A673 (cell line): Measurements from ENCODE around the gene ZNF511. TPM values are rescaled to one million over a fixed set of nuclear protein-coding genes. Genes with fewer than 3 reads are reported as not detected.

Experiments
- BruUV-seq: library from RNA; stranded (reverse); fragments of 400-500 nt; replicated peaks from 2 replicates; lab custom pipeline; 2021; lab: Mats Ljungman, UMichigan
- CTCF ChIA-PET: fragments of 300-600 bp; sonication (Branson Sonifier 250); formaldehyde crosslinking; loops from one replicate; lab custom pipeline; 2022; ENCODE audit warnings: antibody characterized with exemption; lab: Charles Lee
- POLR2A ChIA-PET: fragments of 300-600 bp; sonication (Branson Sonifier 250); formaldehyde crosslinking; loops from one replicate; lab custom pipeline; 2022; ENCODE audit warnings: antibody characterized with exemption; ENCODE audit not compliant: low non-redundant PET; lab: Charles Lee
- DNase-seq: peaks from one replicate; pipeline ENCODE4 v3.0.0-alpha.2; 2015; ENCODE audit warnings: low spot score
- H3K27ac ChIP-seq: fragments of 200-600 bp; sonication (generic); 2 replicates; pipeline ENCODE4 v1.5.1; 2016; ENCODE audit warnings: mixed run types, low read depth, mild to moderate bottlenecking, mixed read lengths, antibody characterized with exemption, low read length; ENCODE audit not compliant: poor library complexity, severe bottlenecking
- H3K27me3 ChIP-seq: fragments of 200-600 bp; sonication (generic); replicated peaks from 2 replicates; pipeline ENCODE4 v1.6.1; 2017; ENCODE audit warnings: mixed run types, low read depth, mild to moderate bottlenecking, mixed read lengths, antibody characterized with exemption, low read length; ENCODE audit not compliant: insufficient read depth, poor library complexity
- H3K36me3 ChIP-seq: fragments of 200-600 bp; sonication (generic); 2 replicates; pipeline ENCODE4 v1.6.1; 2016; ENCODE audit warnings: mixed run types, mild to moderate bottlenecking, mixed read lengths, antibody characterized with exemption, low read length; ENCODE audit not compliant: insufficient read depth, poor library complexity, severe bottlenecking
- H3K4me1 ChIP-seq: fragments of 200-600 bp; sonication (generic); 2 replicates; pipeline ENCODE4 v1.6.1; 2017; ENCODE audit warnings: mixed run types, mild to moderate bottlenecking, mixed read lengths, antibody characterized with exemption, low read length; ENCODE audit not compliant: insufficient read depth, poor library complexity, severe bottlenecking
- H3K4me3 ChIP-seq: fragments of 200-600 bp; sonication (generic); 2 replicates; pipeline ENCODE4 v1.5.1; 2016; ENCODE audit warnings: low read depth, mixed run types, mild to moderate bottlenecking, mixed read lengths, low read length; ENCODE audit not compliant: poor library complexity, severe bottlenecking
- H3K9me3 ChIP-seq: fragments of 200-600 bp; sonication (generic); 2 replicates; pipeline ENCODE4 v1.6.1; 2016; ENCODE audit warnings: mixed run types, low read depth, mild to moderate bottlenecking, mixed read lengths, antibody characterized with exemption, low read length; ENCODE audit not compliant: poor library complexity, severe bottlenecking
- CTCF ChIP-seq: fragments of 300-800, 200-600 bp; sonication (generic); conservative IDR thresholded peaks from 2 replicates; pipeline ENCODE4 v1.5.1; 2017; ENCODE audit warnings: low read depth, mild to moderate bottlenecking, antibody characterized with exemption, low read length, moderate library complexity, mixed read lengths
- EZH2 ChIP-seq: fragments of 200-600 bp; sonication (generic); IDR thresholded peaks from 2 replicates; pipeline ENCODE4 v1.6.1; 2017; ENCODE audit warnings: borderline replicate concordance, low read depth, mild to moderate bottlenecking, mixed read lengths, antibody characterized with exemption, low read length; ENCODE audit not compliant: poor library complexity, severe bottlenecking
- intact Hi-C: fragments of 100-400 bp; cut with micrococcal nuclease; formaldehyde crosslinking; loops from one replicate; pipeline ENCODE4 v1.10.0; 2022; ENCODE audit not compliant: unreplicated experiment
- total RNA-seq: library from RNA; stranded (reverse); gene quantifications from 2 replicates; pipeline ENCODE4 v1.2.3, GENCODE V29; 2021

Gene ZNF511
- total RNA-seq, 1 experiment from 2014 or later: 61.4 TPM

GRCh38 chr10:133281084-133281483 is 27.6 kb upstream of the ZNF511 start:
- intact Hi-C loops: no loop called here
- Histone ChIP-seq H3K27me3 (peaks cover 6% of the 10 kb centered on the region), H3K9me3 (no peaks in the 10 kb centered on the region), H3K4me3 (no peak overlapping the region), H3K36me3 (peaks cover 33% of the 10 kb centered on the region), H3K4me1 (no peaks in the 10 kb centered on the region), H3K27ac (no peak overlapping the region)
- DNase-seq: no peak
- BruUV-seq: no TSS peak
- ChIA-PET POLR2A (no interaction called here), CTCF (no interaction called here)
- no peak for TF ChIP-seq CTCF

DNA sequence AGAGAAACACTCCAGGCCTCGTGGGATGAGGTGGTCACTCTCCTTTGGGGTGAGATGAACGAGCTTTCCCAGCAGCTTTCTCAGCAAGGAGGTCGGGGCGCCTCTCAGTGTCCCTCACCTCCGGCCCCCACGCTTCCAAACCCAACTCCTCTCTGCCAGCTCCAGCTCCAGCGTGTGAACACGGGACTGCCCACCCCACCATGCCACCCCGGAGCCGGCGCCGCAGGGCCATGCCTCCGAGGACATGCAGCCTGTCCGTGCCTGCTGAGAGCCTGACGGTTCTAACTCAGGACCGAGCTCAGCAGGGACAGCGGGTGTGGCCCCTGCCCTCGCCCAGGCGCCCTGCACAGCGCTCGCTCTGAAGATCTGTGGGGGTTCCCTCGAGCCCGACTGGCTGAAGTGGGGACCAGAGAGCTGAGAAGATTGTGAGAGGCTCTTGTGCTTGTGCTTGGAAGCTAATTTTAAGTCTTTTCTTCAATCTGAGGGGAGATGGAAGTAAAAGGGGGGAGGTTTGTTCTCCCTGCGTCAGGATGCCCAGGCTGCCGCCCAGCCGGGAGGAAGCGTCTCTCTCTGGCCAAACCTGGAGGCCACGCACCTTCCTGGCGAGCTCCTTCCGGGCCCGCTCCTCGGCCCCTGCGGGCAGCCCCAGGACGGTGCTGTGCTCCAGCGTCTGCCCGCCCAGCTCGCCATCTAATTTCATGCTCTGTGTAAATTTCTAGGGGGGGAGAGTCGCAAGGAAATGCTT is 26.9 kb upstream of the ZNF511 start:
- POLR2A ChIA-PET: no interaction called here
- intact Hi-C loops: no loop called here
- H3K36me3 ChIP-seq: peaks cover 33% of the 10 kb centered on the region

DNA sequence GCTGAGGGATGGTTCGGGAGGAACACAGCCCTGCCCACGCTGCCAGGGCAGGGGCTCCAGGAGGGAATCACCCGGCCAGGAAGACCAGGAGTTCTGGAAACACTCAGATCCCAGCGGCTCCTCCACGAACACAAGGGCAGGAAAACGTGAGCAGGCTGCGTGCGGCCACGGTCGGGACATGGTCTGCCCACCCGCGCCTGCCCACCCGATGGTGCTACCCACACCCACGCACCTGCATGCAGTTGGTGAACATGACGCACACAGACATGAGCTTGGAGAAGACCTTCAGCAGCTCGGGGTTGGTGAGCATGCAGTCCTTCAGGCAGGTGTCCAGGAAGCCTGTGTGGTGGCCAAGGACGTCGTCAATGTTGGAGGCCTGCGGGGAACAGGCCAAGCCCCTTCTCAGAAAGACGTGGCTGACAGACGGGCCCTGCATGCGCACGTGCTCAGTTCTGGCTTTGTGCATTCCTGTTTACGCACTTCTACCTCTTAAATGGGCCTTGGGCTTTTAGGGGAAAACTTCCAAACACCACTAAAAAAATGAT is 25.8 kb upstream of the ZNF511 start:
- peaks cover 36% of the 10 kb centered on the region for H3K36me3 ChIP-seq
- intact Hi-C loops: no loop called here
- TF ChIP-seq EZH2 (no peak), CTCF (no peak)
- no peak overlapping the region for H3K4me3 ChIP-seq
- no peaks in the 10 kb centered on the region for H3K4me1 ChIP-seq
- no peaks in the 10 kb centered on the region for H3K9me3 ChIP-seq
- CTCF ChIA-PET: no interaction called here
- H3K27me3 ChIP-seq: no peaks in the 10 kb centered on the region
- DNase-seq: no peak
- no TSS peak for BruUV-seq
- POLR2A ChIA-PET: no interaction called here
- H3K27ac ChIP-seq: no peak overlapping the region

More for the DNA sequence above, 26.9 kb upstream of the ZNF511 start:
- no peak overlapping the region for H3K4me3 ChIP-seq
- H3K9me3 ChIP-seq: no peaks in the 10 kb centered on the region
- no TSS peak for BruUV-seq
- CTCF ChIA-PET: no interaction called here
- no peak for DNase-seq
- H3K4me1 ChIP-seq: no peaks in the 10 kb centered on the region
- no peak for TF ChIP-seq EZH2
- no peak for TF ChIP-seq CTCF
- no peaks in the 10 kb centered on the region for H3K27me3 ChIP-seq
- no peak overlapping the region for H3K27ac ChIP-seq
